Nephron progenitor cell (in vitro differentiated cells): Measurements from ENCODE around the gene RASGRP3.

ENCODE experiments used
- DNase-seq: peaks from one replicate; pipeline ENCODE4 v3.0.0; 2021
- H3K27ac Mint-ChIP-seq: 2 replicates; pipeline ENCODE4 v1.8.0; 2021; ENCODE audit warnings: mild to moderate bottlenecking, moderate library complexity, mixed read lengths
- H3K27me3 Mint-ChIP-seq: 2 replicates; pipeline ENCODE4 v1.8.0; 2021; ENCODE audit warnings: mild to moderate bottlenecking, low read depth, mixed read lengths; ENCODE audit not compliant: poor library complexity
- H3K36me3 Mint-ChIP-seq: 2 replicates; pipeline ENCODE4 v1.8.0; 2021; ENCODE audit warnings: low read depth, mixed read lengths
- H3K4me1 Mint-ChIP-seq: 2 replicates; pipeline ENCODE4 v1.8.0; 2021; ENCODE audit warnings: mixed read lengths
- H3K4me3 Mint-ChIP-seq: 2 replicates; pipeline ENCODE4 v1.8.0; 2021; ENCODE audit warnings: mild to moderate bottlenecking, moderate library complexity, mixed read lengths
- H3K9me3 Mint-ChIP-seq: 2 replicates; pipeline ENCODE4 v1.8.0; 2021; ENCODE audit warnings: mild to moderate bottlenecking, moderate library complexity, mixed read lengths
- TF ChIP-seq, protein P1 (sequence below): fragments of 200-600 bp; sonication (generic); IDR thresholded peaks from 2 replicates; pipeline ENCODE4 v1.5.0; 2021; ENCODE audit warnings: antibody characterized with exemption

Gene RASGRP3

DNA sequence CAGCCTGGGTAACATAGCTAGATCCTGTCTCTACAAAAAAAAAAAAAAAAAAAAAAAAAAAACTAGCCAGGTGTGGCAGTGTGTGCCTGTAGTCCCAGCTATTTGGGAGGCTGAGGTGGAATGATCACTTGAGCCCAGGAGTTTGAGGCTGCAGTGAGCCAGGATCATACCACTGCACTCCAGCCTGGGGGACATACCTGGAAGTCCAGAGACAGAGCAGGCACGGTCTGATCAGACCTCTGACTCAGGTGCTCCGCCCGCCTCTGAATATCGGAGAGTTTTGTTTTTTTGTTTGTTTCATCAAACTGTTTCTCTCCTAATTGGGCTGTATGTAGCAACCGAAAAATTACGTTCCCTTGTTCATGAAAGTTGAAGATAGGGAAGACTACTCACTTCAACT is 49.2 kb downstream of the RASGRP3 start:
- H3K27me3 Mint-ChIP-seq: peaks cover 4% of the 10 kb centered on the region
- no peak overlapping the region for H3K27ac Mint-ChIP-seq
- no peaks in the 10 kb centered on the region for H3K9me3 Mint-ChIP-seq
- H3K36me3 Mint-ChIP-seq: no peaks in the 10 kb centered on the region
- TF ChIP-seq, protein P1, sequence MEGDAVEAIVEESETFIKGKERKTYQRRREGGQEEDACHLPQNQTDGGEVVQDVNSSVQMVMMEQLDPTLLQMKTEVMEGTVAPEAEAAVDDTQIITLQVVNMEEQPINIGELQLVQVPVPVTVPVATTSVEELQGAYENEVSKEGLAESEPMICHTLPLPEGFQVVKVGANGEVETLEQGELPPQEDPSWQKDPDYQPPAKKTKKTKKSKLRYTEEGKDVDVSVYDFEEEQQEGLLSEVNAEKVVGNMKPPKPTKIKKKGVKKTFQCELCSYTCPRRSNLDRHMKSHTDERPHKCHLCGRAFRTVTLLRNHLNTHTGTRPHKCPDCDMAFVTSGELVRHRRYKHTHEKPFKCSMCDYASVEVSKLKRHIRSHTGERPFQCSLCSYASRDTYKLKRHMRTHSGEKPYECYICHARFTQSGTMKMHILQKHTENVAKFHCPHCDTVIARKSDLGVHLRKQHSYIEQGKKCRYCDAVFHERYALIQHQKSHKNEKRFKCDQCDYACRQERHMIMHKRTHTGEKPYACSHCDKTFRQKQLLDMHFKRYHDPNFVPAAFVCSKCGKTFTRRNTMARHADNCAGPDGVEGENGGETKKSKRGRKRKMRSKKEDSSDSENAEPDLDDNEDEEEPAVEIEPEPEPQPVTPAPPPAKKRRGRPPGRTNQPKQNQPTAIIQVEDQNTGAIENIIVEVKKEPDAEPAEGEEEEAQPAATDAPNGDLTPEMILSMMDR: no peak
- peaks cover 20% of the 10 kb centered on the region for H3K4me1 Mint-ChIP-seq
- DNase-seq: no peak
- no peak overlapping the region for H3K4me3 Mint-ChIP-seq

DNA sequence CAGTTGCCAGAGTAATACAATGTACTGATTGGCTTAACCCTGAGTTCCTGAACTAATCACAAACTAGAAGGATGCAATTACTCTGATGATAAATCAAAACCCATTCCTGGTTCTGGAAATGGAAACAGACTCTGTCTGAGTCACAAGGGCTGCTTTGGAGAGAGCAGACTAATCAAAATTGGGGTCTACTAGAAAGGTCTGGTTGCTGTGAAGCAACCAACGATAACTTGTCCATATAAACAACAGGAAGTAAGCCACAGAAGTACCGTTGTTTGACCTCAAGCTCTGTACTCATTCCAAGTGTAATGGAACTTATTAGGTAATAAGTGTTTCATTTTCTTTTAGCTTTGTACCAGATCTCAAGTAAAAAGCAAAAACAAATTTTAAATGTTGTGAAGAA is 49.7 kb downstream of the RASGRP3 start:
- peaks cover 4% of the 10 kb centered on the region for H3K27me3 Mint-ChIP-seq
- H3K36me3 Mint-ChIP-seq: no peaks in the 10 kb centered on the region
- no peak overlapping the region for H3K27ac Mint-ChIP-seq
- H3K4me3 Mint-ChIP-seq: no peak overlapping the region
- H3K9me3 Mint-ChIP-seq: no peaks in the 10 kb centered on the region
- no peak for DNase-seq
- TF ChIP-seq, protein P1: no peak
- peaks cover 20% of the 10 kb centered on the region for H3K4me1 Mint-ChIP-seq

DNA sequence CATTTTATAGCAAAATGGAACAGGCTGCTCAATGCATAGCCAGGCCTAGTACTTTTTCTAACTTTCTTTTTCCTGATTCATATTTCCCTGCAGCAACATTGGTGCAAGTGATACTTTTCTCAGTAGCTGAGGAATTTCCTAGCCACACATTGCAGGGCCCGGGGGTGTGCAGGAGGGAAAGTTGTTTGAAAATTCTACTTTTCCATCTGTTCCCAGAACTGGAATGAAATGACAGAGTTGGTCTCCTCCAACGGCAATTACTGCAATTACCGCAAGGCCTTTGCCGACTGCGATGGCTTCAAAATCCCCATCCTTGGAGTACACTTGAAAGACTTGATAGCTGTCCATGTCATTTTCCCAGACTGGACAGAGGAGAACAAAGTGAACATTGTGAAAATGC is 50.5 kb downstream of the RASGRP3 start:
- TF ChIP-seq, protein P1: no peak
- Mint-ChIP-seq H3K27me3 (peaks cover 4% of the 10 kb centered on the region), H3K36me3 (no peaks in the 10 kb centered on the region), H3K4me1 (peaks cover 17% of the 10 kb centered on the region), H3K4me3 (no peak overlapping the region), H3K9me3 (no peaks in the 10 kb centered on the region), H3K27ac (no peak overlapping the region)
- no peak for DNase-seq

DNA sequence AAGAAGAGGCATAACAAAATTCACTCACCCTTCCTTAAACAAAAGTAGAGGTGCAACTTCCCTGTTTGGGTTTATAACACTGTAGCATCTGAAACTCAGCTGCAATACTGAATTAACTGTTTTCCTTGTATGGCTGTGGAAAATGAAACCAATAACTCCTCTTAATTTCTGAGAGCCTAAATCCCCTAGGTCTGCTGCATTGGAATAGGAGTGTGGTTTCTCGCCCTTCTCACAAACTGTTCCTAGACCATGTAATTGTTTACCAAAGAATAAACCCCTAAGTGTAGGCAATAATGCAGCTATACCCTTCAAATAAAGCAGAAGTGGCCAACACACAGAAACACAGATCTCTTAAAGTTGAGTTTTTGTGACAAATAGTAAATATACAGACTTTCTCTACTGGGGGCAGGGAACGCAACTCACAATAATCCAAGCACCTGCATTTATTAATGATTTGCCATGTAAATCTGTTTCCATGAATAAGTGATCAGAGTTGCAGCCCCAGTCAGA is 52.0 kb downstream of the RASGRP3 start:
- H3K4me3 Mint-ChIP-seq: no peak overlapping the region
- H3K4me1 Mint-ChIP-seq: peaks cover 10% of the 10 kb centered on the region
- H3K27me3 Mint-ChIP-seq: peaks cover 4% of the 10 kb centered on the region
- DNase-seq: no peak
- no peak overlapping the region for H3K27ac Mint-ChIP-seq
- TF ChIP-seq, protein P1: no peak
- H3K36me3 Mint-ChIP-seq: no peaks in the 10 kb centered on the region
- no peaks in the 10 kb centered on the region for H3K9me3 Mint-ChIP-seq

DNA sequence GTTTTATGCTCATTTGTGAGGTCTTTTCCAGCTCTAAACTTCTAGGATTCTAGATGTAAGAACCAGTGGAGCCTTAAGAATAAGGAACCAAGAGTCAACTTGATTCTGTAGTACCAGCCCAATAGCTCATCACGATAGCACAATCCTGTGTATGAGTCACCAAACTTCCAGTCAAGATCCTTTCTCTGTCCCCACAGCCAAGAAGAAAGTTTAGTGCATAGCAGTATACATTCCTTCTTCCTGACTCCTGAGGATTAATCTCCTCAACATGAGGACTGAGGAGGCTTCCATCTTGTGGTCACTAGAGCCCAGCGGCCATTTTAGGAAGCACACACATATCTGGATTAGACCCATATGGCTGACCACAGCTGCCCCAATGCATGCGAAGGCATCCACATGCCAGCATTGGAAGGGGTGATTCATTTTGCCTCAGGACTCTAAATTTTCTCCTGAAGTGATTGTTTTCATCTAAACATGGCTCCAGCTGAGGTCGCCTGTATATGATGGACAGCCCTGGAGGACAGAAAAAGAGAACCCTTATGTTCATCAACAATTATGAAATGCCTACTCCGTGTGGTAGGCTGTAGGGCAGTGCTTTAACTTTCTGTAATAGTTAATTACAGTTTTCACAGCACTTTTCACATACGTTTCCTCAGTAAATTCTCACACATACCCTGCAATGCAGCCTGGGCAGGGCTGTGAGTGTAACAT is 53.5 kb downstream of the RASGRP3 start:
- no peaks in the 10 kb centered on the region for H3K36me3 Mint-ChIP-seq
- H3K27me3 Mint-ChIP-seq: peaks cover 4% of the 10 kb centered on the region
- no peak for DNase-seq
- no peaks in the 10 kb centered on the region for H3K9me3 Mint-ChIP-seq
- H3K27ac Mint-ChIP-seq: no peak overlapping the region
- H3K4me1 Mint-ChIP-seq: peaks cover 16% of the 10 kb centered on the region
- H3K4me3 Mint-ChIP-seq: no peak overlapping the region
- TF ChIP-seq, protein P1: no peak
